Retinal pigment epithelial cell (primary cell): ENCODE data around the gene NRARP.

Experiments used
- DNase-seq: peaks from one replicate; pipeline ENCODE4 v3.0.0-alpha.2; 2010; ENCODE audit warnings: low read depth
- H3K4me3 ChIP-seq: 2 replicates; pipeline ENCODE4 v1.5.1; 2011; ENCODE audit warnings: mild to moderate bottlenecking, low read length, control low read depth, moderate library complexity
- TF ChIP-seq, protein P1 (sequence below): conservative IDR thresholded peaks from 2 replicates; pipeline ENCODE4 v1.5.1; 2011; ENCODE audit warnings: low read depth, low read length, control low read depth, inconsistent platforms

Gene NRARP

DNA sequence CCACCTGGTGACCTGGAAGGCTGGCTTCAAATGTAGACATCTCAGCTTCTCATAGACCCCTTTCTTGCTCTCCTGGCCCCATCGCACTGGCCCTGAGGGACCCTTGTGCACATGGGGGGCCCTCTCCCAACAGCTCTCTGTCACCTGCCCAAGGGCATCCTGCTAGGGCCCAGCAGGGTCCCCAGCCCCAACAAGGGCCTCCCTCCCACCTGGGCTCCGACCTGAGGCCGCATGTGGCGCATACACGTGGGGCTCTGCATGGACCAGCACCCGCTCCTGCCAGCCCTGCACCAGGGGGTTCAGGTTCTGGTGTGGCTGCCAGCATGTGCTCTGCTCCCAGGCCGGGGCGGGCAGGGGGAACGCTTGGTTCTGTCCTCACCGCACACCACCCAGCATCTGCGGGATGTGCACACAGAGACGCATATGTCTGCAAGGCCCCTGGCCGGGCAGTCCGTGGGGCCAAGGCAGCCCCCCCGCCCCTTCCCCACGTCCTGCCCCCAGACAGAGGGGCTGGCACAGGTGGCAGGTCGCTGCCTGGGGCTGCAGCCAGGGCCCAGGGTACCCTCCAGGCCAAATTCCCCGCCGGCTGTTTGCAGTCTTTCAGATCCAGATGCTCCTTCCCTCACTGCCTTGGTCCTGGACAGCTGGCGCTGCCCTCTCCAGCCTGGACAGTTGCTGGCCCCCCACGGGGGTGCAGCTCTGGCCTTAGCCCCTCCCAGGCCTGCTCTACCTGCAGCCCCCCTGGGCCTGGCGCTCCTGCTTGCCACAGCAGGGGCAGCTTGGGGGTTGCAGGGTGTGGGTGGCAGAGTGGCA, 17.9 kb upstream of the NRARP start:
- H3K4me3 ChIP-seq: no peak overlapping the region
- TF ChIP-seq, protein P1, sequence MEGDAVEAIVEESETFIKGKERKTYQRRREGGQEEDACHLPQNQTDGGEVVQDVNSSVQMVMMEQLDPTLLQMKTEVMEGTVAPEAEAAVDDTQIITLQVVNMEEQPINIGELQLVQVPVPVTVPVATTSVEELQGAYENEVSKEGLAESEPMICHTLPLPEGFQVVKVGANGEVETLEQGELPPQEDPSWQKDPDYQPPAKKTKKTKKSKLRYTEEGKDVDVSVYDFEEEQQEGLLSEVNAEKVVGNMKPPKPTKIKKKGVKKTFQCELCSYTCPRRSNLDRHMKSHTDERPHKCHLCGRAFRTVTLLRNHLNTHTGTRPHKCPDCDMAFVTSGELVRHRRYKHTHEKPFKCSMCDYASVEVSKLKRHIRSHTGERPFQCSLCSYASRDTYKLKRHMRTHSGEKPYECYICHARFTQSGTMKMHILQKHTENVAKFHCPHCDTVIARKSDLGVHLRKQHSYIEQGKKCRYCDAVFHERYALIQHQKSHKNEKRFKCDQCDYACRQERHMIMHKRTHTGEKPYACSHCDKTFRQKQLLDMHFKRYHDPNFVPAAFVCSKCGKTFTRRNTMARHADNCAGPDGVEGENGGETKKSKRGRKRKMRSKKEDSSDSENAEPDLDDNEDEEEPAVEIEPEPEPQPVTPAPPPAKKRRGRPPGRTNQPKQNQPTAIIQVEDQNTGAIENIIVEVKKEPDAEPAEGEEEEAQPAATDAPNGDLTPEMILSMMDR: no peak
- DNase-seq: no peak

DNA sequence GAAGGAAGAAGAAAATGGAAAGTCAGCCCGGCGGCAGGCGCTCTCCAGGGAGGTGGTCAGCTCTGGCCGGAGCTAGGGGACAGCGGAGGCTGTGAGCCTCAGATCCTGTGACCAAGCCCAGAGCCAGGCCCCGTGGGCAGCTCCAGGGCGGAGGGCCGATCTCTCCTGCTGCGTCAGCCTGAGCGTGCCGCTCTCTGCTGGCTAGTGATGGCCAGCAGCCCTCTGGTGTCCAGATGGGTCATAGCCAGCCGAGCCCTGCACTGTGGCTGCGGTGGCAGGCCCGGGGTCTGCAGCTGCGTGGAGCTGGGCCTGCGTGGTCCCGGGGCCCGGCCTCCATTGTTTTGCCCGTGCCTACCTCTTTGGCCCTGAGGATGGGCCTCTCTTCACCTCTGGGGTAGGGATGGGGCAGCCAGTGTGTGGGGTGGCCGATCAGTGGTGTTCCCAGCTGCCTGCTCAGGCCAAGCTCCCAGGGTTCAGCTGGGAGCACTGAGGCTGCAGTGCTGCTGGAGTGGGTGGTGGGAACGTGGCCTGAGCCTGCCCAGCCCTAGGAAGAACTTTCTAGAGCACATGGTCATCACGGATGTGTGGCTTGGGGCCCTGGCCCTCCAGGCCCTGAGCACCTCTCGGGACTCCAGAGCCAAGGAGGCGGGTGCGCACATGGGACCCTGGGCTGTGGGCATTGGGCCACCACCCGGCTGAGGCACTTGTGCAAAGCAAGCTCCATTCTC, 17.1 kb upstream of the NRARP start:
- TF ChIP-seq, protein P1: no peak

DNA sequence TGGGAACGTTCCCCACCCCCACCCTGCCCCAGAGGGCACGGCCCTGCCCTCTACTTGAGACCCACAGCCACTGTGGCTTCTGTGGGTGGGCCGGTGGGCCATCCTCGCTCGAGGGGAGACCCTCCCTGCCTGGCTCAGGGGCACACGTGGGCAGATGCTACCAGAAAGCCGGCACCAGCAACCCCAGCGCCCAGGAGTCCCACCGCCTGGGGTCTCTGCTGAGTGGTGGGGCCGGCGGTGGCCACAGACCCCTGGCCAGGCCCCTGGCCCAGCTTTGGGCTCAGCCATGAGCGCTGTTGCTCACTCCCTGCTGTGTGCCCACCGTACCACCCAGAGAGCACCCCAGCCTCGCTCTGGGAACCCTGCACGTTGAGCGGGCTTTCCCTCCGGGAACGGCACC, 16.5 kb upstream of the NRARP start:
- TF ChIP-seq, protein P1: no peak
- H3K4me3 ChIP-seq: no peak overlapping the region
- DNase-seq: no peak

More for the DNA sequence above, 17.1 kb upstream of the NRARP start:
- H3K4me3 ChIP-seq: no peak overlapping the region
- no peak for DNase-seq

DNA sequence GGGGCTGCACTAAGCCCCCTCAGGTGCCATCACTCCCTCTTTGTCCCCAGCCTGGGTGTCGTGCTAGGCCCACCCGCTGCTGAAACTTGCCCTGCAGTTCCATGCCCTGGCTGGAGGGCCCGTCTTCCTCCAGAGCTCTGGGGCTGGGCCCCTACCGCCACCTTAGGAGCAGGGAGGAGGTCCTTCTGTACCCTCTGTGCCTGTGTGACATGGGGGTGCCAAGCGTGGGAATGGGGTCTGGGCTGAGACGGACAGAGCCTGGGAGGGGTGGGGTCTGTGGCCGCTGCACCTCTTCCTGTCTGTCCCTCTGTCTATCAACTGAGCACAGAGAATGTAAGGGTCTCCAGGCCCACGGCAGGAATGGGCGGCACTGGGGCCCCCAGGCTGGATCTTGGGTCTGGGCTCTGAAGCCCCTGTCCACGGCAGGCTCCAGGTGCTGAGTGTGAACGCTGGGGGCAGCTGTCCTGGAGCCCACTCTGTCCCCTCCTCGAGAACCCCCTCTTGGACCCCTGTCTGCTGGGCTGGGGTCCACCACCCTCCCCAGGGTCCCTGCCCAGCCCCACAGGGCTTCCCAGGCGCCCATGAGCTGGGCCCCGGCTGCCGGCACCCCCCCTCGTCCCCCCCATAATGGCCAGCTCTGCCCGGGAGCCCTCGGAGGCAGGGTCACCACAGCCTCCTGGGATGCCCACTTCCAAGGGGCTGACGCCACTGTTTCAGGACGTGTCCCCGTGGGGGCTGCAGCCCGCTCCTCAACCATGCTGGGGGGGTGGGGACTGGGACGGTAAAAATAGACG, 15.8 kb upstream of the NRARP start:
- no peak for DNase-seq

DNA sequence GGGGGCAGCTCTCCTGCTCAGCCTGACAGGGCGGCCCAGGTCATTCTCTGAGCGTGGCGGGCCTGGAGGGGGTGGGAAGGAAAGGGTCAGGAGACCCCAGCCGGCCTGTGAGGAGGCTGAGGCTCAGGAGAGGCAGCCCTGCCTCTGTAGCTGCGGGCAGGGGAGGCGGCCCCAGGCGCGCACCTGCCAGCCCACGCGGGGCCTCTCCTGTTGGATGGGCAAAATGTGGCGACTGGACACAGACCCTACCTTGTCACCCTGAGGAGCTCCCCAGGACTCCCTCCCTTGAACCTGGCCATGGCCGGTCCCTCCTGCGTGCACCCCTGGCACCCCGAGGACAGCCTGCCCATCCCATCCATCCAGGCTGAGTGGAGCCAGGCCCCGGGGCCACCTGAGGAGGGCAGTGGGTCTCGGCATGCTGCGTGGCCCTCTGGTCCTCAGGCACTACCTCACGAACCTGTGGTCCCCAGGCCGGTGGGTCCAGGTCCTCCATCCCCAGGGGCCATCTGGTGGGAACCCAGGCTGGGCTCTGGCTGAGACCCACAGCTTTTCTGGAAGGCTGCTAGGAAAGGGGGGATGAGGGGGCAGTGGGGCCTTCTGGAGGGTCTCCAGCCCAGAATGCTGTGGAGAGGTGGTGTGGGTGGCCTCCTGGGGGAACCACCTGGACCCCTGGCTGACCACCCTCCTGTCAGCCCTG, 15.1 kb upstream of the NRARP start:
- H3K4me3 ChIP-seq: no peak overlapping the region
- no peak for DNase-seq
- TF ChIP-seq, protein P1: no peak

More for the DNA sequence above, 15.8 kb upstream of the NRARP start:
- no peak overlapping the region for H3K4me3 ChIP-seq
- TF ChIP-seq, protein P1: no peak
